K562 (cell line): ENCODE results near the gene CNP. TPM values are rescaled to one million over a fixed set of nuclear protein-coding genes. Genes with fewer than 3 reads are reported as not detected.

Experiments used
- CREB1 ChIP-seq, 2 experiments: sonication (generic) in 1 of 2; formaldehyde crosslinking in 1 of 2; IDR thresholded peaks; 2 replicates each; pipeline versions ENCODE4 v1.6.1 to v1.8.0; 2012 to 2022; ENCODE audit warnings: inconsistent platforms in 1 of 2, mild to moderate bottlenecking in 1 of 2, missing genetic modification reagents in 1 of 2, moderate library complexity in 1 of 2
- EP400 ChIP-seq: fragments of 450-650 bp; IDR thresholded peaks from 2 replicates; pipeline ENCODE4 v1.6.1; 2017; ENCODE audit warnings: antibody characterized with exemption, mild to moderate bottlenecking, moderate library complexity
- KLF13 ChIP-seq: fragments of 450-650 bp; IDR thresholded peaks from 2 replicates; pipeline ENCODE4 v1.6.1; 2016; ENCODE audit warnings: missing genetic modification characterization, low read depth, mild to moderate bottlenecking, missing compliant biosample characterization, moderate library complexity, borderline replicate concordance
- NR1H2 ChIP-seq: sonication (generic); formaldehyde crosslinking; IDR thresholded peaks from 2 replicates; pipeline ENCODE4 v1.4.0; 2020; ENCODE audit warnings: mild to moderate bottlenecking, missing genetic modification reagents
- PCBP1 ChIP-seq: fragments of 200-400 bp; formaldehyde crosslinking; IDR thresholded peaks from 2 replicates; pipeline ENCODE4 v1.6.1; 2018; ENCODE audit warnings: mild to moderate bottlenecking, low read depth, low read length; ENCODE audit not compliant: poor library complexity, severe bottlenecking
- RAD21 ChIP-seq, 2 experiments: fragments of 250-450 bp in 1 of 2; fragments of 450-650 bp in 1 of 2; sonication (Bioruptor Pico) in 1 of 2; formaldehyde crosslinking in 1 of 2; IDR thresholded peaks in 1 of 2; conservative IDR thresholded peaks in 1 of 2; 2 replicates each; pipeline versions ENCODE4 v1.4.0 to v1.8.0; 2020 to 2022; ENCODE audit warnings: mild to moderate bottlenecking in 2 of 2, moderate library complexity in 1 of 2
- SAFB ChIP-seq: fragments of 200-400 bp; formaldehyde crosslinking; IDR thresholded peaks from 2 replicates; pipeline ENCODE4 v1.6.1; 2017; ENCODE audit warnings: low read depth, low read length, borderline replicate concordance
- SP2 ChIP-seq: IDR thresholded peaks from 2 replicates; pipeline ENCODE4 v1.6.1; 2011; ENCODE audit warnings: mild to moderate bottlenecking, low read depth, low read length, moderate library complexity; ENCODE audit not compliant: poor library complexity, severe bottlenecking; ENCODE audit errors: extremely low read depth
- ZC3H8 ChIP-seq: fragments of 450-650 bp; IDR thresholded peaks from 2 replicates; pipeline ENCODE4 v1.6.1; 2017
- ZFX ChIP-seq: sonication (generic); formaldehyde crosslinking; IDR thresholded peaks from 2 replicates; pipeline ENCODE4 v1.8.0; 2022; ENCODE audit warnings: mild to moderate bottlenecking, missing genetic modification reagents, moderate library complexity
- ZNF76 ChIP-seq: fragments of 250-450 bp; sonication (Bioruptor Pico); IDR thresholded peaks from 2 replicates; pipeline ENCODE4 v1.4.0; 2020; ENCODE audit warnings: mild to moderate bottlenecking, moderate library complexity, borderline replicate concordance
- polyA plus RNA-seq, 8 experiments: library from polyadenylated mRNA; depleted of rRNA in 4 of 8; stranded (reverse) in 5 of 8; unstranded in 3 of 8; fragments of >200 nt; fragmentation: Nextera tagmentation in 2 of 8; fragmentation: Illumina TruSeq in 1 of 8; extraction: Ambion mirVana in 2 of 8; extraction: Trizol in 1 of 8; gene quantifications; 2 replicates each; pipeline versions ENCODE4 v1.2.1 to v1.2.3, GENCODE V29; 2011 to 2014; ENCODE audit warnings: inconsistent platforms in 1 of 8, missing spikeins in 1 of 8
- total RNA-seq, 7 experiments: library from RNA; depleted of rRNA in 6 of 7; stranded (reverse); fragments of >200 nt in 6 of 7; fragmentation: Illumina TruSeq in 2 of 7; extraction: Trizol in 2 of 7; gene quantifications; 2 replicates each; pipeline versions ENCODE4 v1.2.1 to v1.2.3, GENCODE V29; 2011 to 2021; ENCODE audit warnings: low replicate concordance in 1 of 7
- TF ChIP-seq, protein P1 (sequence below), 3 experiments: fragments of 200-800 bp in 1 of 3; fragments of 250-450 bp in 1 of 3; fragments of 450-650 bp in 1 of 3; sonication (Bioruptor Pico) in 1 of 3; sonication (Bioruptor generic) in 1 of 3; formaldehyde crosslinking in 1 of 3; IDR thresholded peaks; 2 replicates each; pipeline versions ENCODE4 v1.6.1 to v1.8.0; 2016 to 2022; ENCODE audit warnings: mild to moderate bottlenecking in 2 of 3, missing genetic modification characterization in 2 of 3, missing compliant biosample characterization in 1 of 3, moderate library complexity in 1 of 3
- TF ChIP-seq, protein P2 (sequence below): fragments of 450-650 bp; formaldehyde crosslinking; IDR thresholded peaks from 2 replicates; pipeline ENCODE4 v1.4.0; 2020; ENCODE audit warnings: mild to moderate bottlenecking, moderate library complexity
- TF ChIP-seq, protein P3 (sequence below): fragments of 450-650 bp; IDR thresholded peaks from 2 replicates; pipeline ENCODE4 v1.6.1; 2016
- TF ChIP-seq, protein P4 (sequence below): fragments of 450-650 bp; IDR thresholded peaks from 2 replicates; pipeline ENCODE4 v1.6.1; 2016; ENCODE audit warnings: missing biosample characterization, missing genetic modification characterization
- TF ChIP-seq, protein P5 (sequence below): sonication (generic); formaldehyde crosslinking; IDR thresholded peaks from 2 replicates; pipeline ENCODE4 v1.4.0; 2020; ENCODE audit warnings: mild to moderate bottlenecking, missing genetic modification reagents

The CNP gene
- total and polyA plus RNA-seq, 9 of the 15 experiments (the other 6 are each of a cell fraction or from before 2014, with no cell fraction given), result 1.7 to 52.0 (median 29.1) TPM

DNA sequence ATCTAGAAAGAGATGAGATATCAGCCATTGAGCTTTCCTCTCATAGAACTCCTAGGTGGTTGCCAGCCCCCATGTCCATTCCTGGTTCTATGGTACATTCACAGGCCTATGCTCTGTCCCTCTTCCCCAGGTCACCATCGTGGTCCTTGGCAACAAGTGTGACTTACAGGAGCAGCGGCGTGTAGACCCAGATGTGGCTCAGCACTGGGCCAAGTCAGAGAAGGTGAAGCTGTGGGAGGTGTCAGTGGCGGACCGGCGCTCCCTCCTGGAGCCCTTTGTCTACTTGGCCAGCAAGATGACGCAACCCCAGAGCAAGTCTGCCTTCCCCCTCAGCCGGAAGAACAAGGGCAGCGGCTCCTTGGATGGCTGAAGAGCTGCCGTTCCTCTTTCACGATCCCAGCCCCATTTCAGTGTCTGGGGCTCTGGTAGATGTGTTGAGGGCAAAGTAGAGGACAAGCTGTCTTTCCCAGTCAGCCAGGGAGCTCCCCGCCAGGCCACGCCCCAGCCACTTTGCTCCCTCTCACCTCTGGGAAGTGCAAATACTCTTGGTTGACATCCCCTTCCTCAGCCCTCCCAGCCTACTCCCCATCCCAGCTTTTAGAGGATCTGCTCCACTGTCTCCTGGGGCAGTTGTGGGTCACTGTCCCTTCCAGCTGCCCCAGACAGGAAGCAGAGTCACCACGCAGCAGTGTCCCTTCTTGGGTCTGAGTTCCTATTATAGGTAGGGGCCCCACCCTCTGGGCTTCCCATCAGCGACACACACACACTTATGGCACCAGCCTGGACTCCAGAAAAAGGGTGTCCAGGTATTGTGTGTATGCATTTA, 57.1 kb downstream of the CNP start (continued):
- TF ChIP-seq RAD21 (CRISPR knock-in tag; conservative IDR thresholded peaks at IDR 0.05 in 1 of 2, IDR thresholded peaks at IDR 0.05 in 1 of 2) (peak; percentile 19 to 34; a peak in 2 of 4 replicates), SAFB (no peak), CREB1 (IDR thresholded peaks at IDR 0.05) (no peak), CREB1 (CRISPR knock-in tag; IDR thresholded peaks at IDR 0.05) (no peak), EP400 (peak; percentile 85), ZNF76 (CRISPR knock-in tag) (peak; percentile 91), ZFX (0 out of 2 replicates have a peak, but pooled peaks have one; percentile 6), SP2 (no peak), PCBP1 (no peak), KLF13 (0 out of 2 replicates have a peak, but pooled peaks have one; percentile 9), ZC3H8 (no peak), NR1H2 (no peak)
- TF ChIP-seq, protein P1, sequence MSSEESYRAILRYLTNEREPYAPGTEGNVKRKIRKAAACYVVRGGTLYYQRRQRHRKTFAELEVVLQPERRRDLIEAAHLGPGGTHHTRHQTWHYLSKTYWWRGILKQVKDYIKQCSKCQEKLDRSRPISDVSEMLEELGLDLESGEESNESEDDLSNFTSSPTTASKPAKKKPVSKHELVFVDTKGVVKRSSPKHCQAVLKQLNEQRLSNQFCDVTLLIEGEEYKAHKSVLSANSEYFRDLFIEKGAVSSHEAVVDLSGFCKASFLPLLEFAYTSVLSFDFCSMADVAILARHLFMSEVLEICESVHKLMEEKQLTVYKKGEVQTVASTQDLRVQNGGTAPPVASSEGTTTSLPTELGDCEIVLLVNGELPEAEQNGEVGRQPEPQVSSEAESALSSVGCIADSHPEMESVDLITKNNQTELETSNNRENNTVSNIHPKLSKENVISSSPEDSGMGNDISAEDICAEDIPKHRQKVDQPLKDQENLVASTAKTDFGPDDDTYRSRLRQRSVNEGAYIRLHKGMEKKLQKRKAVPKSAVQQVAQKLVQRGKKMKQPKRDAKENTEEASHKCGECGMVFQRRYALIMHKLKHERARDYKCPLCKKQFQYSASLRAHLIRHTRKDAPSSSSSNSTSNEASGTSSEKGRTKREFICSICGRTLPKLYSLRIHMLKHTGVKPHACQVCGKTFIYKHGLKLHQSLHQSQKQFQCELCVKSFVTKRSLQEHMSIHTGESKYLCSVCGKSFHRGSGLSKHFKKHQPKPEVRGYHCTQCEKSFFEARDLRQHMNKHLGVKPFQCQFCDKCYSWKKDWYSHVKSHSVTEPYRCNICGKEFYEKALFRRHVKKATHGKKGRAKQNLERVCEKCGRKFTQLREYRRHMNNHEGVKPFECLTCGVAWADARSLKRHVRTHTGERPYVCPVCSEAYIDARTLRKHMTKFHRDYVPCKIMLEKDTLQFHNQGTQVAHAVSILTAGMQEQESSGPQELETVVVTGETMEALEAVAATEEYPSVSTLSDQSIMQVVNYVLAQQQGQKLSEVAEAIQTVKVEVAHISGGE (CRISPR knock-in tag; IDR thresholded peaks at IDR 0.05), result peak in 1 of 3 experiments; percentile 67; a peak in 2 of 6 replicates
- TF ChIP-seq, protein P2, sequence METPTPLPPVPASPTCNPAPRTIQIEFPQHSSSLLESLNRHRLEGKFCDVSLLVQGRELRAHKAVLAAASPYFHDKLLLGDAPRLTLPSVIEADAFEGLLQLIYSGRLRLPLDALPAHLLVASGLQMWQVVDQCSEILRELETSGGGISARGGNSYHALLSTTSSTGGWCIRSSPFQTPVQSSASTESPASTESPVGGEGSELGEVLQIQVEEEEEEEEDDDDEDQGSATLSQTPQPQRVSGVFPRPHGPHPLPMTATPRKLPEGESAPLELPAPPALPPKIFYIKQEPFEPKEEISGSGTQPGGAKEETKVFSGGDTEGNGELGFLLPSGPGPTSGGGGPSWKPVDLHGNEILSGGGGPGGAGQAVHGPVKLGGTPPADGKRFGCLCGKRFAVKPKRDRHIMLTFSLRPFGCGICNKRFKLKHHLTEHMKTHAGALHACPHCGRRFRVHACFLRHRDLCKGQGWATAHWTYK (CRISPR knock-in tag), result no peak; the same call in 1 of the 2 replicates
- TF ChIP-seq, protein P3, sequence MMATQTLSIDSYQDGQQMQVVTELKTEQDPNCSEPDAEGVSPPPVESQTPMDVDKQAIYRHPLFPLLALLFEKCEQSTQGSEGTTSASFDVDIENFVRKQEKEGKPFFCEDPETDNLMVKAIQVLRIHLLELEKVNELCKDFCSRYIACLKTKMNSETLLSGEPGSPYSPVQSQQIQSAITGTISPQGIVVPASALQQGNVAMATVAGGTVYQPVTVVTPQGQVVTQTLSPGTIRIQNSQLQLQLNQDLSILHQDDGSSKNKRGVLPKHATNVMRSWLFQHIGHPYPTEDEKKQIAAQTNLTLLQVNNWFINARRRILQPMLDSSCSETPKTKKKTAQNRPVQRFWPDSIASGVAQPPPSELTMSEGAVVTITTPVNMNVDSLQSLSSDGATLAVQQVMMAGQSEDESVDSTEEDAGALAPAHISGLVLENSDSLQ, result peak; percentile 44; the same call in 1 of the 2 replicates
- TF ChIP-seq, protein P4, sequence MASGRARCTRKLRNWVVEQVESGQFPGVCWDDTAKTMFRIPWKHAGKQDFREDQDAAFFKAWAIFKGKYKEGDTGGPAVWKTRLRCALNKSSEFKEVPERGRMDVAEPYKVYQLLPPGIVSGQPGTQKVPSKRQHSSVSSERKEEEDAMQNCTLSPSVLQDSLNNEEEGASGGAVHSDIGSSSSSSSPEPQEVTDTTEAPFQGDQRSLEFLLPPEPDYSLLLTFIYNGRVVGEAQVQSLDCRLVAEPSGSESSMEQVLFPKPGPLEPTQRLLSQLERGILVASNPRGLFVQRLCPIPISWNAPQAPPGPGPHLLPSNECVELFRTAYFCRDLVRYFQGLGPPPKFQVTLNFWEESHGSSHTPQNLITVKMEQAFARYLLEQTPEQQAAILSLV, result peak; percentile 87
- TF ChIP-seq, protein P5, sequence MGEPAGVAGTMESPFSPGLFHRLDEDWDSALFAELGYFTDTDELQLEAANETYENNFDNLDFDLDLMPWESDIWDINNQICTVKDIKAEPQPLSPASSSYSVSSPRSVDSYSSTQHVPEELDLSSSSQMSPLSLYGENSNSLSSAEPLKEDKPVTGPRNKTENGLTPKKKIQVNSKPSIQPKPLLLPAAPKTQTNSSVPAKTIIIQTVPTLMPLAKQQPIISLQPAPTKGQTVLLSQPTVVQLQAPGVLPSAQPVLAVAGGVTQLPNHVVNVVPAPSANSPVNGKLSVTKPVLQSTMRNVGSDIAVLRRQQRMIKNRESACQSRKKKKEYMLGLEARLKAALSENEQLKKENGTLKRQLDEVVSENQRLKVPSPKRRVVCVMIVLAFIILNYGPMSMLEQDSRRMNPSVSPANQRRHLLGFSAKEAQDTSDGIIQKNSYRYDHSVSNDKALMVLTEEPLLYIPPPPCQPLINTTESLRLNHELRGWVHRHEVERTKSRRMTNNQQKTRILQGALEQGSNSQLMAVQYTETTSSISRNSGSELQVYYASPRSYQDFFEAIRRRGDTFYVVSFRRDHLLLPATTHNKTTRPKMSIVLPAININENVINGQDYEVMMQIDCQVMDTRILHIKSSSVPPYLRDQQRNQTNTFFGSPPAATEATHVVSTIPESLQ (CRISPR knock-in tag), result no peak
